Lung (tissue), 12 donors: ENCODE results near the gene FCN3. TPM values are rescaled to one million over a fixed set of nuclear protein-coding genes. Genes with fewer than 3 reads are reported as not detected.

Experiments used
- ATAC-seq: fragments of 200-7000 bp; cut with Tn5 transposase; one replicate; pipeline ENCODE4 v1.9.1; 2020; ENCODE audit warnings: moderate number of reproducible peaks; ENCODE audit not compliant: insufficient read depth, low FRiP score
- DNase-seq, 3 donors: peaks; one replicate each; pipeline ENCODE4 v3.0.0-alpha.2; 2013 to 2017
- H3K27ac ChIP-seq, 2 donors: one replicate each; pipeline ENCODE4 v1.5.1; 2013; ENCODE audit warnings: mild to moderate bottlenecking in 2 of 2, moderate library complexity in 2 of 2, control low read depth in 1 of 2, inconsistent platforms in 1 of 2, low read depth in 1 of 2, low read length in 1 of 2
- H3K27me3 ChIP-seq, 3 donors: one replicate each; pipeline ENCODE4 v1.5.1; 2013; ENCODE audit warnings: low read length in 2 of 3; ENCODE audit not compliant: control insufficient read depth in 3 of 3, insufficient read depth in 3 of 3
- H3K36me3 ChIP-seq, 4 donors: one replicate each; pipeline ENCODE4 v1.5.1; 2013; ENCODE audit warnings: low read length in 4 of 4, mild to moderate bottlenecking in 1 of 4, moderate library complexity in 1 of 4; ENCODE audit not compliant: control insufficient read depth in 4 of 4, insufficient read depth in 4 of 4
- H3K4me1 ChIP-seq, 5 donors: one replicate each; pipeline ENCODE4 v1.5.1; 2013; ENCODE audit warnings: low read length in 5 of 5, mild to moderate bottlenecking in 2 of 5, moderate library complexity in 1 of 5; ENCODE audit not compliant: control insufficient read depth in 5 of 5, insufficient read depth in 5 of 5
- H3K4me3 ChIP-seq: one replicate; pipeline ENCODE4 v1.5.1; 2013; ENCODE audit warnings: mild to moderate bottlenecking, control low read depth, moderate library complexity
- H3K9ac ChIP-seq, 2 donors: one replicate each; pipeline ENCODE4 v1.5.1; 2013; ENCODE audit warnings: low read length in 2 of 2, control low read depth in 1 of 2; ENCODE audit not compliant: insufficient read depth in 1 of 2
- H3K9me3 ChIP-seq, 4 donors: one replicate each; pipeline ENCODE4 v1.5.1; 2013; ENCODE audit warnings: low read length in 3 of 4, mild to moderate bottlenecking in 1 of 4, moderate library complexity in 1 of 4; ENCODE audit not compliant: control insufficient read depth in 4 of 4, insufficient read depth in 3 of 4
- WGBS, 2 donors: extraction: QIAGEN DNeasy Blood & Tissue Kit; methylation state at CpG; one replicate each; pipeline ENCODE4 v1.1.7; 2013; 5-methylcytosine and 5-hydroxymethylcytosine counted together
- polyA plus RNA-seq, 2 donors: library from polyadenylated mRNA; stranded (reverse); fragments of 200-250 nt; gene quantifications; one replicate each; pipeline ENCODE4 v1.2.1, GENCODE V29; 2013
- total RNA-seq, 2 donors: library from RNA; depleted of rRNA in 1 of 2; stranded (reverse); fragments of >200 nt in 1 of 2; gene quantifications; one replicate each; pipeline ENCODE4 v1.2.1, GENCODE V29; 2014 to 2021
- TF ChIP-seq, protein P1 (sequence below): IDR thresholded peaks from 2 replicates; pipeline ENCODE4 v1.5.1; 2012; ENCODE audit warnings: mild to moderate bottlenecking; ENCODE audit errors: control extremely low read depth, extremely low read depth
- donor health status: control.
- donor health status: control.
- donor health status: Bipolar disorder and iron deficiency.
- donor health status: healthy.
- donor health status: DM: yes; HTN: yes; CAD: no.

The FCN3 gene
- total and polyA plus RNA-seq, 4 donors = 36.6 to 611 (median 470) TPM

GRCh38 chr1:27380224-27380623, 5.6 kb upstream of the FCN3 start:
- Histone ChIP-seq H3K4me3 (no peak overlapping the region), H3K9ac (no peak overlapping the region), H3K27ac (no peak overlapping the region), H3K4me1 (peaks cover 0 to 13% (median 0%) of the 10 kb centered on the region in 5 donors), H3K9me3 (no peaks in the 10 kb centered on the region), H3K27me3 (no peaks in the 10 kb centered on the region), H3K36me3 (no peaks in the 10 kb centered on the region)
- no peak for ATAC-seq
- TF ChIP-seq, protein P1, sequence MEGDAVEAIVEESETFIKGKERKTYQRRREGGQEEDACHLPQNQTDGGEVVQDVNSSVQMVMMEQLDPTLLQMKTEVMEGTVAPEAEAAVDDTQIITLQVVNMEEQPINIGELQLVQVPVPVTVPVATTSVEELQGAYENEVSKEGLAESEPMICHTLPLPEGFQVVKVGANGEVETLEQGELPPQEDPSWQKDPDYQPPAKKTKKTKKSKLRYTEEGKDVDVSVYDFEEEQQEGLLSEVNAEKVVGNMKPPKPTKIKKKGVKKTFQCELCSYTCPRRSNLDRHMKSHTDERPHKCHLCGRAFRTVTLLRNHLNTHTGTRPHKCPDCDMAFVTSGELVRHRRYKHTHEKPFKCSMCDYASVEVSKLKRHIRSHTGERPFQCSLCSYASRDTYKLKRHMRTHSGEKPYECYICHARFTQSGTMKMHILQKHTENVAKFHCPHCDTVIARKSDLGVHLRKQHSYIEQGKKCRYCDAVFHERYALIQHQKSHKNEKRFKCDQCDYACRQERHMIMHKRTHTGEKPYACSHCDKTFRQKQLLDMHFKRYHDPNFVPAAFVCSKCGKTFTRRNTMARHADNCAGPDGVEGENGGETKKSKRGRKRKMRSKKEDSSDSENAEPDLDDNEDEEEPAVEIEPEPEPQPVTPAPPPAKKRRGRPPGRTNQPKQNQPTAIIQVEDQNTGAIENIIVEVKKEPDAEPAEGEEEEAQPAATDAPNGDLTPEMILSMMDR = no peak
- no peak for DNase-seq
- 88 to 91% methylated on average over 4 of the region's 4 CpGs for WGBS, 2 donors

GRCh38 chr1:27379564-27380122, 5.0 kb upstream of the FCN3 start:
- peaks cover 0 to 13% (median 0%) of the 10 kb centered on the region in 5 donors for H3K4me1 ChIP-seq
- TF ChIP-seq, protein P1 = no peak
- peak overlapping the region in 1 of 2 donors; percentile 26 for H3K27ac ChIP-seq
- no peaks in the 10 kb centered on the region for H3K9me3 ChIP-seq
- no peak for ATAC-seq
- H3K4me3 ChIP-seq = no peak overlapping the region
- no peak for DNase-seq
- H3K9ac ChIP-seq = no peak overlapping the region
- H3K27me3 ChIP-seq = no peaks in the 10 kb centered on the region
- 69 to 84% methylated on average over 11 of the region's 11 CpGs for WGBS, 2 donors
- no peaks in the 10 kb centered on the region for H3K36me3 ChIP-seq

- Histone ChIP-seq H3K36me3 (no peaks in the 10 kb centered on the region), H3K4me3 (no peak overlapping the region), H3K4me1 (peaks cover 0 to 12% (median 0%) of the 10 kb centered on the region in 5 donors), H3K27ac (no peak overlapping the region), H3K27me3 (no peaks in the 10 kb centered on the region), H3K9ac (no peak overlapping the region), H3K9me3 (no peaks in the 10 kb centered on the region)
- ATAC-seq (no peak), DNase-seq (no peak)
- TF ChIP-seq, protein P1 = no peak
- 86 to 95% methylated on average over 12 of the region's 12 CpGs for WGBS, 2 donors
Measured at GRCh38 chr1:27377760-27378495, 3.3 kb upstream of the FCN3 start.
